ENCODE results near the gene PARN. TPM values are rescaled to one million over a fixed set of nuclear protein-coding genes. Genes with fewer than 3 reads are reported as not detected.

PARN gene
- polyA plus RNA-seq, 2 of the 4 experiments (the other 2 are of a cell fraction), result 40.0 to 58.6 TPM

DNA sequence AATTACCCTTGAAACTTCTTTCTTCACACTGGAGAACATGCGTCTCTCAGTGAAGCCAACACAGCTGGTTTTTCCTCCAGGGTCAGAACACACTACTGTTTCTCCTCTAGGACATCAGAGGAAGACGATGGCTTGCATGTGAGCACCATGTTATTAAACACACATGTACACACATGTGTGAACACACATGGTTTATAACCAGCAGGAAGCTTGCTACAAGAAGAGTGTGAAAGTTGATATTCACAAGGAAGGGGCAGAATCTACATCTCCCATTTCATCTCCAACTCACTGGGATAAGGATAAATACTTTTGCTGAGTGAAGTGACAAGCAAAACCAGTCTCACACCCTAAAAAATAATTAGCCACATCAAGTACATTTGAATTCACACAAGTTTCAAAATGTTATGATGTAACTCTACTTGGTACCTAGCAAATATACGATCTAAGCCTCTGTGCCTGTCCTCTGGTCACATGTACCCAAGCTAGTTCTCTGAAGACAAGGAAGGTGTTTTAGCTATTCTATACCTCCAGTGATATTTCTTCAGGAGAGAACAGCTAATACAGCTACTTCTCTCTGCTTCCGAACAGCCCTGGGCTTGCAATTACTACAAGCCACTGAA is 127.7 kb downstream of the PARN start:
- Histone ChIP-seq H3K9me3 (no peaks in the 10 kb centered on the region), H3K27ac (peak overlapping the region; percentile 94 to 95), H3K4me1 (peaks cover 96% of the 10 kb centered on the region), H3K4me3 (no peak overlapping the region), H3K4me2 (peak overlapping the region; percentile 55)
- DNase-seq (ENCODE audit: low read depth in 1 of 2, low spot score in 1 of 2) (no peak), ATAC-seq (no peak), FAIRE-seq (no peak)
- whole genome bisulfite sequencing (ENCODE audit: missing lambda C conversion rate), result 77% methylated on average over 4 of the region's 4 CpGs
- TF ChIP-seq KDM1A (IDR thresholded peaks at IDR 0.05; ENCODE audit: low read depth), result no peak
- TF ChIP-seq, protein P1, sequence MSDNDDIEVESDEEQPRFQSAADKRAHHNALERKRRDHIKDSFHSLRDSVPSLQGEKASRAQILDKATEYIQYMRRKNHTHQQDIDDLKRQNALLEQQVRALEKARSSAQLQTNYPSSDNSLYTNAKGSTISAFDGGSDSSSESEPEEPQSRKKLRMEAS (IDR thresholded peaks at IDR 0.05), result no peak
- no peak for TF ChIP-seq NPAS2 (CRISPR knock-in tag; IDR thresholded peaks at IDR 0.05; ENCODE audit: borderline replicate concordance)
- no peak for TF ChIP-seq MYC (IDR thresholded peaks at IDR 0.05; ENCODE audit: borderline replicate concordance, low read length)
- no peak for TF ChIP-seq POLR2A (IDR thresholded peaks at IDR 0.05; ENCODE audit: low read length)
- TF ChIP-seq, protein P2, sequence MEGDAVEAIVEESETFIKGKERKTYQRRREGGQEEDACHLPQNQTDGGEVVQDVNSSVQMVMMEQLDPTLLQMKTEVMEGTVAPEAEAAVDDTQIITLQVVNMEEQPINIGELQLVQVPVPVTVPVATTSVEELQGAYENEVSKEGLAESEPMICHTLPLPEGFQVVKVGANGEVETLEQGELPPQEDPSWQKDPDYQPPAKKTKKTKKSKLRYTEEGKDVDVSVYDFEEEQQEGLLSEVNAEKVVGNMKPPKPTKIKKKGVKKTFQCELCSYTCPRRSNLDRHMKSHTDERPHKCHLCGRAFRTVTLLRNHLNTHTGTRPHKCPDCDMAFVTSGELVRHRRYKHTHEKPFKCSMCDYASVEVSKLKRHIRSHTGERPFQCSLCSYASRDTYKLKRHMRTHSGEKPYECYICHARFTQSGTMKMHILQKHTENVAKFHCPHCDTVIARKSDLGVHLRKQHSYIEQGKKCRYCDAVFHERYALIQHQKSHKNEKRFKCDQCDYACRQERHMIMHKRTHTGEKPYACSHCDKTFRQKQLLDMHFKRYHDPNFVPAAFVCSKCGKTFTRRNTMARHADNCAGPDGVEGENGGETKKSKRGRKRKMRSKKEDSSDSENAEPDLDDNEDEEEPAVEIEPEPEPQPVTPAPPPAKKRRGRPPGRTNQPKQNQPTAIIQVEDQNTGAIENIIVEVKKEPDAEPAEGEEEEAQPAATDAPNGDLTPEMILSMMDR (IDR thresholded peaks at IDR 0.05), result no peak
- no peak for TF ChIP-seq EHMT2 (IDR thresholded peaks at IDR 0.05; ENCODE audit: low read depth)
- TF ChIP-seq CBX2 (IDR thresholded peaks at IDR 0.05; ENCODE audit: borderline replicate concordance, low read depth), result no peak
- TF ChIP-seq, protein P3, sequence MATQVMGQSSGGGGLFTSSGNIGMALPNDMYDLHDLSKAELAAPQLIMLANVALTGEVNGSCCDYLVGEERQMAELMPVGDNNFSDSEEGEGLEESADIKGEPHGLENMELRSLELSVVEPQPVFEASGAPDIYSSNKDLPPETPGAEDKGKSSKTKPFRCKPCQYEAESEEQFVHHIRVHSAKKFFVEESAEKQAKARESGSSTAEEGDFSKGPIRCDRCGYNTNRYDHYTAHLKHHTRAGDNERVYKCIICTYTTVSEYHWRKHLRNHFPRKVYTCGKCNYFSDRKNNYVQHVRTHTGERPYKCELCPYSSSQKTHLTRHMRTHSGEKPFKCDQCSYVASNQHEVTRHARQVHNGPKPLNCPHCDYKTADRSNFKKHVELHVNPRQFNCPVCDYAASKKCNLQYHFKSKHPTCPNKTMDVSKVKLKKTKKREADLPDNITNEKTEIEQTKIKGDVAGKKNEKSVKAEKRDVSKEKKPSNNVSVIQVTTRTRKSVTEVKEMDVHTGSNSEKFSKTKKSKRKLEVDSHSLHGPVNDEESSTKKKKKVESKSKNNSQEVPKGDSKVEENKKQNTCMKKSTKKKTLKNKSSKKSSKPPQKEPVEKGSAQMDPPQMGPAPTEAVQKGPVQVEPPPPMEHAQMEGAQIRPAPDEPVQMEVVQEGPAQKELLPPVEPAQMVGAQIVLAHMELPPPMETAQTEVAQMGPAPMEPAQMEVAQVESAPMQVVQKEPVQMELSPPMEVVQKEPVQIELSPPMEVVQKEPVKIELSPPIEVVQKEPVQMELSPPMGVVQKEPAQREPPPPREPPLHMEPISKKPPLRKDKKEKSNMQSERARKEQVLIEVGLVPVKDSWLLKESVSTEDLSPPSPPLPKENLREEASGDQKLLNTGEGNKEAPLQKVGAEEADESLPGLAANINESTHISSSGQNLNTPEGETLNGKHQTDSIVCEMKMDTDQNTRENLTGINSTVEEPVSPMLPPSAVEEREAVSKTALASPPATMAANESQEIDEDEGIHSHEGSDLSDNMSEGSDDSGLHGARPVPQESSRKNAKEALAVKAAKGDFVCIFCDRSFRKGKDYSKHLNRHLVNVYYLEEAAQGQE (IDR thresholded peaks at IDR 0.05), result no peak
- no peak for TF ChIP-seq CBX8 (IDR thresholded peaks at IDR 0.05)
- no peak for TF ChIP-seq SMC3 (IDR thresholded peaks at IDR 0.05)
- POLR2A ChIA-PET, result interaction anchor here (0.6 to 1.9 kb wide), 6 partner anchors 8 to 201 kb away, joined by 3 to 10 read pairs (median 5); no protein-coding TSS in a partner anchor
- CTCF ChIA-PET, result interaction anchor here (0.5 to 8.2 kb wide), 13 partner anchors 8 to 206 kb away, joined by 3 to 54 read pairs (median 3); no protein-coding TSS in a partner anchor

DNA sequence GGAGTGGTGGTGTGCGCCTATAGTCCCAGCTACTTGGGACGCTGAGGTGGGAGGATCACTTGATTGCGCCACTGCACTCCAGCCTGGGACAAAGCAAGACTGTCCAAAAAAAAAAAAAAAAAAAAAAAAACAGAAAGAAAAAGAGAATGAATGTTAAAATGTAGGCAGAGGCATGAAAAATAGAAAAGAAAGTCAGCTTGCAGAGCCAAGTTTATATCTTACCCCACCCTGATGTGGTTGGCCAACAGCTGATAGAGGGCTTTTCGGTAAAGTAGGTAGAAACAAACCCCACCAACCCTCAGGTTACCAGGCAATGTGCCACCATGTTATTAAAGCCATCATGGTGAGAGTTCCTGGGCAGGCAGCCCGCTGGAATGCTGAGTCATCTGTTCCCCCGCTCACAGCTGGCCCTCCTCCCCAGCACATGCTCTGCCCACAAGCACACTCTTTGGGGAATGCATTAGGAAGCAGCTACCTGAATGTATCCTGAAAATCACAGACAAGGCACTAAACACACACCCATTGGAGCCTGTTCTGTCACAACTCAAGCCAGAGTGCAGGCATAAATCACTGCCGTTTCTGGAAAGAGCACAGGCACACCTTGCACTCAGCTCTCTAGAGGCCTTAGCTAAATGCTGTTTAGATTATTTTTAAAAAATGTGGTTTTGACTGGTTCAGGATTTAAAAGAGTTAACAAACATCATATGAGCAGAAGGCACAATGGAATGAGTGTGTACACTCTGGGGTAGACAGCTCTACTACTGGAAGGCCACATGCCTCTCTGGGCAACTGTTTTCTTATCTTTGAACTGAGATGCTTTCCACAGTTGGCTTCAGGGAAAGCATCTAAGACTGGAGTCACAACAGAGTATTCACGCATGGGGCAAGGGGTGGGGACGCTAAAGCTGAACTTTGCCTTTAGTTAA is 128.5 kb downstream of the PARN start:
- H3K4me1 ChIP-seq, result peaks cover 99% of the 10 kb centered on the region
- H3K4me3 ChIP-seq, result no peak overlapping the region
- FAIRE-seq, result no peak
- TF ChIP-seq, protein P4, sequence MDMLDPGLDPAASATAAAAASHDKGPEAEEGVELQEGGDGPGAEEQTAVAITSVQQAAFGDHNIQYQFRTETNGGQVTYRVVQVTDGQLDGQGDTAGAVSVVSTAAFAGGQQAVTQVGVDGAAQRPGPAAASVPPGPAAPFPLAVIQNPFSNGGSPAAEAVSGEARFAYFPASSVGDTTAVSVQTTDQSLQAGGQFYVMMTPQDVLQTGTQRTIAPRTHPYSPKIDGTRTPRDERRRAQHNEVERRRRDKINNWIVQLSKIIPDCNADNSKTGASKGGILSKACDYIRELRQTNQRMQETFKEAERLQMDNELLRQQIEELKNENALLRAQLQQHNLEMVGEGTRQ (IDR thresholded peaks at IDR 0.05), result peak; percentile 19; the same call in 1 of the 2 replicates
- TF ChIP-seq, protein P5, sequence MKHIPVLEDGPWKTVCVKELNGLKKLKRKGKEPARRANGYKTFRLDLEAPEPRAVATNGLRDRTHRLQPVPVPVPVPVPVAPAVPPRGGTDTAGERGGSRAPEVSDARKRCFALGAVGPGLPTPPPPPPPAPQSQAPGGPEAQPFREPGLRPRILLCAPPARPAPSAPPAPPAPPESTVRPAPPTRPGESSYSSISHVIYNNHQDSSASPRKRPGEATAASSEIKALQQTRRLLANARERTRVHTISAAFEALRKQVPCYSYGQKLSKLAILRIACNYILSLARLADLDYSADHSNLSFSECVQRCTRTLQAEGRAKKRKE (CRISPR knock-in tag; IDR thresholded peaks at IDR 0.05; ENCODE audit: low read depth), result peak; percentile 93
- TF ChIP-seq ZSCAN20 (CRISPR knock-in tag; IDR thresholded peaks at IDR 0.05) (no peak), POLR2A (IDR thresholded peaks at IDR 0.05; ENCODE audit: low read length) (no peak), RARB (CRISPR knock-in tag; IDR thresholded peaks at IDR 0.05) (no peak), MAFK (IDR thresholded peaks at IDR 0.05; ENCODE audit: partially characterized antibody) (peak; percentile 100), EP300 (IDR thresholded peaks at IDR 0.05) (peak; percentile 14 to 47; a peak in 1 of 5 replicates), NR3C1 (IDR thresholded peaks at IDR 0.05) (no peak), MYC (IDR thresholded peaks at IDR 0.05; ENCODE audit: borderline replicate concordance, low read length) (peak; percentile 96), JUN (IDR thresholded peaks at IDR 0.05) (peak in 1 of 2 experiments; percentile 54; a peak in 1 of 5 replicates), CEBPB (IDR thresholded peaks at IDR 0.05) (peak; percentile 48 to 64; a peak in 3 of 4 replicates), RAD21 (conservative IDR thresholded peaks at IDR 0.05 in 1 of 2, IDR thresholded peaks at IDR 0.05 in 1 of 2) (no peak)
- TF ChIP-seq, protein P6, sequence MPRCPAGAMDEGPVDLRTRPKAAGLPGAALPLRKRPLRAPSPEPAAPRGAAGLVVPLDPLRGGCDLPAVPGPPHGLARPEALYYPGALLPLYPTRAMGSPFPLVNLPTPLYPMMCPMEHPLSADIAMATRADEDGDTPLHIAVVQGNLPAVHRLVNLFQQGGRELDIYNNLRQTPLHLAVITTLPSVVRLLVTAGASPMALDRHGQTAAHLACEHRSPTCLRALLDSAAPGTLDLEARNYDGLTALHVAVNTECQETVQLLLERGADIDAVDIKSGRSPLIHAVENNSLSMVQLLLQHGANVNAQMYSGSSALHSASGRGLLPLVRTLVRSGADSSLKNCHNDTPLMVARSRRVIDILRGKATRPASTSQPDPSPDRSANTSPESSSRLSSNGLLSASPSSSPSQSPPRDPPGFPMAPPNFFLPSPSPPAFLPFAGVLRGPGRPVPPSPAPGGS (IDR thresholded peaks at IDR 0.05), result no peak
- TF ChIP-seq, protein P1 (IDR thresholded peaks at IDR 0.05), result peak; percentile 99
- TF ChIP-seq, protein P7, sequence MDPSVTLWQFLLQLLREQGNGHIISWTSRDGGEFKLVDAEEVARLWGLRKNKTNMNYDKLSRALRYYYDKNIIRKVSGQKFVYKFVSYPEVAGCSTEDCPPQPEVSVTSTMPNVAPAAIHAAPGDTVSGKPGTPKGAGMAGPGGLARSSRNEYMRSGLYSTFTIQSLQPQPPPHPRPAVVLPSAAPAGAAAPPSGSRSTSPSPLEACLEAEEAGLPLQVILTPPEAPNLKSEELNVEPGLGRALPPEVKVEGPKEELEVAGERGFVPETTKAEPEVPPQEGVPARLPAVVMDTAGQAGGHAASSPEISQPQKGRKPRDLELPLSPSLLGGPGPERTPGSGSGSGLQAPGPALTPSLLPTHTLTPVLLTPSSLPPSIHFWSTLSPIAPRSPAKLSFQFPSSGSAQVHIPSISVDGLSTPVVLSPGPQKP (IDR thresholded peaks at IDR 0.05; ENCODE audit: low read depth, low read length), result no peak

More for the DNA sequence above, 128.5 kb downstream of the PARN start:
- peak overlapping the region; percentile 55 for H3K4me2 ChIP-seq
- ChIA-PET POLR2A (interaction anchor here (0.7 to 1.9 kb wide), 6 partner anchors 9 to 200 kb away, joined by 3 to 10 read pairs (median 6); no protein-coding TSS in a partner anchor), CTCF (interaction anchor here (0.6 to 8.2 kb wide), 14 partner anchors 9 to 206 kb away, joined by 3 to 54 read pairs (median 3); no protein-coding TSS in a partner anchor)
- peak overlapping the region; percentile 94 to 95 for H3K27ac ChIP-seq
- DNase-seq (ENCODE audit: low read depth in 1 of 2, low spot score in 1 of 2) (peak; percentile 78 to 95), ATAC-seq (peak; percentile 84 to 87)
- 19% methylated on average over 9 of the region's 9 CpGs for WGBS (ENCODE audit: missing lambda C conversion rate)
- no peaks in the 10 kb centered on the region for H3K9me3 ChIP-seq
